Glutamatergic neuron (in vitro differentiated cells): ENCODE measurements around the gene APOM. TPM values are rescaled to one million over a fixed set of nuclear protein-coding genes. Genes with fewer than 3 reads are reported as not detected.

Experiments used
- DNase-seq: peaks from one replicate; pipeline ENCODE4 v3.0.0; 2022
- H3K27ac Mint-ChIP-seq: one replicate; pipeline ENCODE4 v1.8.0; 2020; ENCODE audit warnings: mild to moderate bottlenecking, mixed read lengths, inconsistent platforms; ENCODE audit not compliant: unreplicated experiment
- H3K27me3 Mint-ChIP-seq: one replicate; pipeline ENCODE4 v1.8.0; 2020; ENCODE audit warnings: mild to moderate bottlenecking, moderate library complexity, mixed read lengths, inconsistent platforms; ENCODE audit not compliant: unreplicated experiment
- H3K36me3 Mint-ChIP-seq: one replicate; pipeline ENCODE4 v1.8.0; 2020; ENCODE audit warnings: mild to moderate bottlenecking, mixed read lengths, inconsistent platforms; ENCODE audit not compliant: unreplicated experiment
- H3K4me1 Mint-ChIP-seq: one replicate; pipeline ENCODE4 v1.8.0; 2020; ENCODE audit warnings: mild to moderate bottlenecking, low read depth, mixed read lengths, inconsistent platforms; ENCODE audit not compliant: unreplicated experiment
- H3K4me3 Mint-ChIP-seq: one replicate; pipeline ENCODE4 v1.8.0; 2020; ENCODE audit warnings: mild to moderate bottlenecking, mixed read lengths, inconsistent platforms; ENCODE audit not compliant: unreplicated experiment
- H3K9me3 Mint-ChIP-seq: one replicate; pipeline ENCODE4 v1.8.0; 2020; ENCODE audit warnings: mild to moderate bottlenecking, moderate library complexity, mixed read lengths, inconsistent platforms; ENCODE audit not compliant: unreplicated experiment
- CTCF ChIP-seq: fragments of 200-600 bp; sonication (generic); IDR thresholded peaks from one replicate; pipeline ENCODE4 v1.5.0; 2021; ENCODE audit not compliant: partially characterized antibody, unreplicated experiment
- total RNA-seq: library from RNA; stranded (reverse); fragmentation: NEBNext Ultra II Directional; extraction: Animal tissue kit (Norgen Biotek cat#: 25700); gene quantifications from one replicate; pipeline ENCODE4 v1.2.1, GENCODE V29; 2021; ENCODE audit not compliant: unreplicated experiment

APOM gene
- total RNA-seq, 1 donor from 2014 or later: 1.5 TPM

GRCh38 chr6:31692353-31692752 lies 36.7 kb downstream of the APOM start:
- no peaks in the 10 kb centered on the region for H3K4me1 Mint-ChIP-seq
- no peak for TF ChIP-seq CTCF
- DNase-seq: no peak
- no peaks in the 10 kb centered on the region for H3K9me3 Mint-ChIP-seq
- H3K4me3 Mint-ChIP-seq: no peak overlapping the region
- H3K27me3 Mint-ChIP-seq: no peaks in the 10 kb centered on the region
- H3K27ac Mint-ChIP-seq: no peak overlapping the region
- no peaks in the 10 kb centered on the region for H3K36me3 Mint-ChIP-seq

GRCh38 chr6:31692886-31693285 lies 37.2 kb downstream of the APOM start:
- H3K36me3 Mint-ChIP-seq: no peaks in the 10 kb centered on the region
- TF ChIP-seq CTCF: no peak
- H3K27me3 Mint-ChIP-seq: no peaks in the 10 kb centered on the region
- H3K27ac Mint-ChIP-seq: no peak overlapping the region
- no peak overlapping the region for H3K4me3 Mint-ChIP-seq
- no peak for DNase-seq
- no peaks in the 10 kb centered on the region for H3K4me1 Mint-ChIP-seq
- H3K9me3 Mint-ChIP-seq: no peaks in the 10 kb centered on the region

- Mint-ChIP-seq H3K4me1 (no peaks in the 10 kb centered on the region), H3K36me3 (no peaks in the 10 kb centered on the region), H3K9me3 (no peaks in the 10 kb centered on the region), H3K27me3 (no peaks in the 10 kb centered on the region), H3K27ac (no peak overlapping the region), H3K4me3 (no peak overlapping the region)
- DNase-seq: no peak
- no peak for TF ChIP-seq CTCF
Measured at GRCh38 chr6:31693535-31693934, 37.8 kb downstream of the APOM start.

- no peak overlapping the region for H3K27ac Mint-ChIP-seq
- H3K27me3 Mint-ChIP-seq: peaks cover 5% of the 10 kb centered on the region
- TF ChIP-seq CTCF: no peak
- H3K9me3 Mint-ChIP-seq: peaks cover 1% of the 10 kb centered on the region
- DNase-seq: no peak
- H3K36me3 Mint-ChIP-seq: no peaks in the 10 kb centered on the region
- peak overlapping the region; percentile 39 for H3K4me3 Mint-ChIP-seq
- H3K4me1 Mint-ChIP-seq: peaks cover 13% of the 10 kb centered on the region
Measured at GRCh38 chr6:31697555-31697954, 41.9 kb downstream of the APOM start.

GRCh38 chr6:31700740-31701401 lies 45.2 kb downstream of the APOM start:
- H3K4me1 Mint-ChIP-seq: peaks cover 13% of the 10 kb centered on the region
- DNase-seq: no peak
- no peak for TF ChIP-seq CTCF
- H3K27me3 Mint-ChIP-seq: peaks cover 7% of the 10 kb centered on the region
- H3K27ac Mint-ChIP-seq: peak overlapping the region; percentile 62
- H3K36me3 Mint-ChIP-seq: no peaks in the 10 kb centered on the region
- H3K4me3 Mint-ChIP-seq: peak overlapping the region; percentile 94
- H3K9me3 Mint-ChIP-seq: peaks cover 10% of the 10 kb centered on the region
